ENCODE data around the gene DNTT. TPM values are rescaled to one million over a fixed set of nuclear protein-coding genes. Genes with fewer than 3 reads are reported as not detected.

Gene DNTT
- polyA plus RNA-seq, 1 experiment = not detected

- Histone ChIP-seq H3K36me3 (ENCODE audit: control insufficient read depth, insufficient read depth, low read length) (no peaks in the 10 kb centered on the region), H3K27me3 (ENCODE audit: control insufficient read depth, insufficient read depth, low read length) (no peaks in the 10 kb centered on the region), H3K4me3 (ENCODE audit: low read depth, low read length) (no peak overlapping the region)
- ChIA-PET CTCF (no interaction called here), POLR2A (no interaction called here)
- TF ChIP-seq CTCF (IDR thresholded peaks at IDR 0.05; ENCODE audit: insufficient read depth, low read depth, low read length) = no peak
- no peak for DNase-seq (ENCODE audit: low read depth)
These were observed 39.3 kb upstream of the DNTT start for GRCh38 chr10:96264938-96265337.

GRCh38 chr10:96266118-96266770, 38.0 kb upstream of the DNTT start:
- H3K27me3 ChIP-seq (ENCODE audit: control insufficient read depth, insufficient read depth, low read length) = no peaks in the 10 kb centered on the region
- H3K36me3 ChIP-seq (ENCODE audit: control insufficient read depth, insufficient read depth, low read length) = no peaks in the 10 kb centered on the region
- no peak for TF ChIP-seq CTCF (IDR thresholded peaks at IDR 0.05; ENCODE audit: insufficient read depth, low read depth, low read length)
- H3K4me3 ChIP-seq (ENCODE audit: low read depth, low read length) = no peak overlapping the region
- CTCF ChIA-PET = no interaction called here
- DNase-seq (ENCODE audit: low read depth) = no peak
- POLR2A ChIA-PET = no interaction called here

GRCh38 chr10:96267234-96267705, 37.0 kb upstream of the DNTT start:
- Histone ChIP-seq H3K27me3 (ENCODE audit: control insufficient read depth, insufficient read depth, low read length) (no peaks in the 10 kb centered on the region), H3K36me3 (ENCODE audit: control insufficient read depth, insufficient read depth, low read length) (no peaks in the 10 kb centered on the region), H3K4me3 (ENCODE audit: low read depth, low read length) (no peak overlapping the region)
- ChIA-PET POLR2A (no interaction called here), CTCF (interaction anchor here (0.6 kb wide), 1 partner anchor 121 kb away, joined by 3 read pairs; no protein-coding TSS in a partner anchor)
- DNase-seq (ENCODE audit: low read depth) = no peak
- no peak for TF ChIP-seq CTCF (IDR thresholded peaks at IDR 0.05; ENCODE audit: insufficient read depth, low read depth, low read length)

- no peak for TF ChIP-seq CTCF (IDR thresholded peaks at IDR 0.05; ENCODE audit: insufficient read depth, low read depth, low read length)
- ChIA-PET CTCF (no interaction called here), POLR2A (no interaction called here)
- no peak overlapping the region for H3K4me3 ChIP-seq (ENCODE audit: low read depth, low read length)
- no peaks in the 10 kb centered on the region for H3K27me3 ChIP-seq (ENCODE audit: control insufficient read depth, insufficient read depth, low read length)
- no peaks in the 10 kb centered on the region for H3K36me3 ChIP-seq (ENCODE audit: control insufficient read depth, insufficient read depth, low read length)
- DNase-seq (ENCODE audit: low read depth) = no peak
These were observed 35.8 kb upstream of the DNTT start for GRCh38 chr10:96268341-96268909.

- no peak for TF ChIP-seq CTCF (IDR thresholded peaks at IDR 0.05; ENCODE audit: insufficient read depth, low read depth, low read length)
- ChIA-PET POLR2A (no interaction called here), CTCF (no interaction called here)
- H3K27me3 ChIP-seq (ENCODE audit: control insufficient read depth, insufficient read depth, low read length) = no peaks in the 10 kb centered on the region
- no peak for DNase-seq (ENCODE audit: low read depth)
- H3K4me3 ChIP-seq (ENCODE audit: low read depth, low read length) = no peak overlapping the region
- H3K36me3 ChIP-seq (ENCODE audit: control insufficient read depth, insufficient read depth, low read length) = no peaks in the 10 kb centered on the region
These were observed 34.6 kb upstream of the DNTT start for GRCh38 chr10:96269438-96270300.

Measured in BJ (cell line).